Tibial nerve (tissue), 4 donors: ENCODE data around the gene KRTAP5-8. TPM values are rescaled to one million over a fixed set of nuclear protein-coding genes. Genes with fewer than 3 reads are reported as not detected.
"Not testable (repeated sequence)": the region's sequence is repeated elsewhere in the genome, so short reads cannot be mapped to it uniquely, and the experiment has no call there.

Source experiments
- DNase-seq, 2 donors: peaks; one replicate each; pipeline ENCODE4 v3.0.0-alpha.2; 2019; ENCODE audit warnings: low spot score in 2 of 2
- H3K27ac ChIP-seq, 4 donors: fragments of 200-600 bp; sonication (generic) in 3 of 4; one replicate each; pipeline ENCODE4 v1.5.1; 2017 to 2019; ENCODE audit warnings: mild to moderate bottlenecking in 1 of 4
- H3K27me3 ChIP-seq, 2 donors: fragments of 200-600 bp; sonication (generic) in 1 of 2; one replicate each; pipeline versions ENCODE4 v1.5.1 to v1.6.0; 2017 to 2019
- H3K36me3 ChIP-seq, 3 donors: fragments of 200-600 bp; sonication (generic); one replicate each; pipeline ENCODE4 v1.5.1; 2018 to 2019
- H3K4me1 ChIP-seq, 4 donors: fragments of 200-600 bp; sonication (generic) in 3 of 4; one replicate each; pipeline ENCODE4 v1.5.1; 2017 to 2019
- H3K4me3 ChIP-seq, 4 donors: fragments of 200-600 bp; sonication (generic) in 3 of 4; one replicate each; pipeline ENCODE4 v1.5.1; 2017 to 2019; ENCODE audit warnings: mild to moderate bottlenecking in 1 of 4, moderate library complexity in 1 of 4
- H3K9me3 ChIP-seq, 4 donors: fragments of 200-600 bp; sonication (generic) in 3 of 4; one replicate each; pipeline ENCODE4 v1.5.1; 2017 to 2019
- CTCF ChIP-seq, 5 experiments: fragments of 200-600 bp in 3 of 5; fragments of 450-650 bp in 2 of 5; sonication (generic) in 3 of 5; IDR thresholded peaks; one replicate each; pipeline ENCODE4 v1.5.1; 2016 to 2019; ENCODE audit warnings: antibody characterized with exemption in 5 of 5, mild to moderate bottlenecking in 3 of 5, moderate library complexity in 2 of 5
- EP300 ChIP-seq, 2 donors: sonication (generic); formaldehyde crosslinking; IDR thresholded peaks; one replicate each; pipeline ENCODE4 v1.6.1; 2017; ENCODE audit warnings: antibody characterized with exemption in 2 of 2, mild to moderate bottlenecking in 1 of 2
- POLR2A ChIP-seq, 2 donors: fragments of 450-650 bp; IDR thresholded peaks; one replicate each; pipeline ENCODE4 v1.6.1; 2017; ENCODE audit warnings: antibody characterized with exemption in 2 of 2, mild to moderate bottlenecking in 2 of 2, moderate library complexity in 2 of 2
- WGBS, 2 donors: methylation state at CpG; one replicate each; pipeline ENCODE4 v1.1.5; 2018; 5-methylcytosine and 5-hydroxymethylcytosine counted together
- total RNA-seq, 4 donors: library from RNA; depleted of rRNA; stranded (reverse); fragments of >200 nt; gene quantifications; one replicate each; pipeline ENCODE4 v1.1.0, GENCODE V29; 2016

Gene KRTAP5-8
- total RNA-seq, 4 donors from 2014 or later = 0.63 to 2.8 TPM; not detected in 2

GRCh38 chr11:71577469-71578004 lies 39.7 kb downstream of the KRTAP5-8 start:
- H3K27ac ChIP-seq = no peak overlapping the region
- DNase-seq = no peak
- peaks cover 0 to 4% (median 0%) of the 10 kb centered on the region in 4 donors for H3K4me1 ChIP-seq
- no peaks in the 10 kb centered on the region for H3K27me3 ChIP-seq
- H3K36me3 ChIP-seq = no peaks in the 10 kb centered on the region
- TF ChIP-seq CTCF (IDR thresholded peaks at IDR 0.05) = no peak
- no peak for TF ChIP-seq POLR2A (IDR thresholded peaks at IDR 0.05)
- no peak for TF ChIP-seq EP300 (IDR thresholded peaks at IDR 0.05)
- H3K9me3 ChIP-seq = no peaks in the 10 kb centered on the region
- WGBS, 2 donors = 88 to 93% methylated on average over 7 of the region's 7 CpGs
- H3K4me3 ChIP-seq = no peak overlapping the region

GRCh38 chr11:71579513-71579912 lies 41.7 kb downstream of the KRTAP5-8 start:
- not testable (repeated sequence) for H3K4me3 ChIP-seq, H3K27ac ChIP-seq, H3K27me3 ChIP-seq, DNase-seq, H3K4me1 ChIP-seq, H3K9me3 ChIP-seq, H3K36me3 ChIP-seq
- 52 to 57% methylated on average over 7 of the region's 7 CpGs for WGBS, 2 donors

GRCh38 chr11:71580057-71581003 lies 42.5 kb downstream of the KRTAP5-8 start:
- Histone ChIP-seq H3K9me3 (no peaks in the 10 kb centered on the region), H3K4me3 (no peak overlapping the region), H3K27me3 (no peaks in the 10 kb centered on the region), H3K4me1 (peaks cover 0 to 4% (median 0%) of the 10 kb centered on the region in 4 donors), H3K36me3 (no peaks in the 10 kb centered on the region), H3K27ac (no peak overlapping the region)
- 3 to 7% methylated on average over 8 of the region's 8 CpGs for WGBS, 2 donors
- TF ChIP-seq CTCF (IDR thresholded peaks at IDR 0.05) (peak; percentile 30 to 76 (median 71)), POLR2A (IDR thresholded peaks at IDR 0.05) (no peak), EP300 (IDR thresholded peaks at IDR 0.05) (no peak)
- peak in 1 of 2 donors; percentile 47 for DNase-seq

GRCh38 chr11:71581826-71582225 lies 44.0 kb downstream of the KRTAP5-8 start:
- Histone ChIP-seq H3K27ac (no peak overlapping the region), H3K4me3 (no peak overlapping the region), H3K4me1 (peaks cover 0 to 4% (median 0%) of the 10 kb centered on the region in 4 donors), H3K36me3 (no peaks in the 10 kb centered on the region), H3K9me3 (no peaks in the 10 kb centered on the region), H3K27me3 (no peaks in the 10 kb centered on the region)
- WGBS, 2 donors = 73 to 78% methylated on average over 4 of the region's 4 CpGs
- TF ChIP-seq POLR2A (IDR thresholded peaks at IDR 0.05) = no peak
- DNase-seq = no peak

GRCh38 chr11:71582309-71582895 lies 44.6 kb downstream of the KRTAP5-8 start, which contains the start of gene KRTAP5-11:
KRTAP5-11 (minus strand) TSS chr11:71582875; CDS start chr11:71582837, 38 bp downstream.
- WGBS, 2 donors = 69 to 82% methylated on average over 3 of the region's 3 CpGs
- no peaks in the 10 kb centered on the region for H3K36me3 ChIP-seq
- TF ChIP-seq POLR2A (IDR thresholded peaks at IDR 0.05) (no peak), CTCF (IDR thresholded peaks at IDR 0.05) (no peak), EP300 (IDR thresholded peaks at IDR 0.05) (no peak)
- H3K4me3 ChIP-seq = no peak within 1 kb of the TSS
- DNase-seq = no peak
- peaks cover 0 to 4% (median 0%) of the 10 kb centered on the region in 4 donors for H3K4me1 ChIP-seq
- H3K27ac ChIP-seq = no peak within 1 kb of the TSS
- no peaks in the 10 kb centered on the region for H3K27me3 ChIP-seq
- no peaks in the 10 kb centered on the region for H3K9me3 ChIP-seq

GRCh38 chr11:71582969-71583368 lies 45.1 kb downstream of the KRTAP5-8 start:
- DNase-seq, H3K27ac ChIP-seq, H3K4me3 ChIP-seq, H3K36me3 ChIP-seq, H3K9me3 ChIP-seq, H3K4me1 ChIP-seq, H3K27me3 ChIP-seq: not testable (repeated sequence)
- 90 to 92% methylated on average over 2 of the region's 2 CpGs for WGBS, 2 donors

GRCh38 chr11:71585673-71586072 lies 47.8 kb downstream of the KRTAP5-8 start:
- H3K4me3 ChIP-seq, H3K36me3 ChIP-seq, DNase-seq, H3K27me3 ChIP-seq, H3K9me3 ChIP-seq, H3K27ac ChIP-seq, H3K4me1 ChIP-seq: not testable (repeated sequence)
- WGBS, 2 donors = 87 to 92% methylated on average over 5 of the region's 5 CpGs

- H3K4me1 ChIP-seq, H3K9me3 ChIP-seq, H3K27ac ChIP-seq, H3K36me3 ChIP-seq, DNase-seq, H3K4me3 ChIP-seq, H3K27me3 ChIP-seq: not testable (repeated sequence)
- WGBS, 2 donors = 27 to 40% methylated on average over 4 of the region's 4 CpGs
These were observed 50.5 kb downstream of the KRTAP5-8 start for GRCh38 chr11:71588314-71588713.
